Transverse colon (tissue), 4 donors: ENCODE results near the gene SH2B3.

Experiments used
- EP300 ChIP-seq: sonication (generic); formaldehyde crosslinking; IDR thresholded peaks from one replicate; pipeline ENCODE4 v1.6.1; 2017; ENCODE audit warnings: antibody characterized with exemption, low read depth
- POLR2A ChIP-seq: fragments of 450-650 bp; IDR thresholded peaks from one replicate; pipeline ENCODE4 v1.6.1; 2016; ENCODE audit warnings: antibody characterized with exemption, mild to moderate bottlenecking, moderate library complexity
- POLR2AphosphoS5 ChIP-seq, 3 donors: sonication (generic); formaldehyde crosslinking; IDR thresholded peaks; one replicate each; pipeline ENCODE4 v1.6.1; 2016; ENCODE audit warnings: antibody characterized with exemption in 3 of 3
- TF ChIP-seq, protein P1 (sequence below), 5 experiments: fragments of 200-600 bp in 3 of 5; fragments of 450-650 bp in 2 of 5; sonication (generic) in 3 of 5; IDR thresholded peaks; 1 replicate in 2 of 5; 2 replicates in 3 of 5; pipeline ENCODE4 v1.5.1; 2016 to 2017; ENCODE audit warnings: antibody characterized with exemption in 5 of 5, inconsistent platforms in 3 of 5, mild to moderate bottlenecking in 2 of 5, moderate library complexity in 1 of 5

GRCh38 chr12:111441107-111441928, 35.6 kb downstream of the SH2B3 start:
- TF ChIP-seq, protein P1, sequence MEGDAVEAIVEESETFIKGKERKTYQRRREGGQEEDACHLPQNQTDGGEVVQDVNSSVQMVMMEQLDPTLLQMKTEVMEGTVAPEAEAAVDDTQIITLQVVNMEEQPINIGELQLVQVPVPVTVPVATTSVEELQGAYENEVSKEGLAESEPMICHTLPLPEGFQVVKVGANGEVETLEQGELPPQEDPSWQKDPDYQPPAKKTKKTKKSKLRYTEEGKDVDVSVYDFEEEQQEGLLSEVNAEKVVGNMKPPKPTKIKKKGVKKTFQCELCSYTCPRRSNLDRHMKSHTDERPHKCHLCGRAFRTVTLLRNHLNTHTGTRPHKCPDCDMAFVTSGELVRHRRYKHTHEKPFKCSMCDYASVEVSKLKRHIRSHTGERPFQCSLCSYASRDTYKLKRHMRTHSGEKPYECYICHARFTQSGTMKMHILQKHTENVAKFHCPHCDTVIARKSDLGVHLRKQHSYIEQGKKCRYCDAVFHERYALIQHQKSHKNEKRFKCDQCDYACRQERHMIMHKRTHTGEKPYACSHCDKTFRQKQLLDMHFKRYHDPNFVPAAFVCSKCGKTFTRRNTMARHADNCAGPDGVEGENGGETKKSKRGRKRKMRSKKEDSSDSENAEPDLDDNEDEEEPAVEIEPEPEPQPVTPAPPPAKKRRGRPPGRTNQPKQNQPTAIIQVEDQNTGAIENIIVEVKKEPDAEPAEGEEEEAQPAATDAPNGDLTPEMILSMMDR (IDR thresholded peaks at IDR 0.05): no peak
- no peak for TF ChIP-seq POLR2A
- TF ChIP-seq POLR2AphosphoS5 (IDR thresholded peaks at IDR 0.05): no peak
- TF ChIP-seq EP300: no peak
